ENCODE measurements around the gene FAM186B. TPM values are rescaled to one million over a fixed set of nuclear protein-coding genes. Genes with fewer than 3 reads are reported as not detected.

Gene FAM186B
- total and polyA plus RNA-seq, 12 donors: 0.04 to 1.5 (median 0.66) TPM

DNA sequence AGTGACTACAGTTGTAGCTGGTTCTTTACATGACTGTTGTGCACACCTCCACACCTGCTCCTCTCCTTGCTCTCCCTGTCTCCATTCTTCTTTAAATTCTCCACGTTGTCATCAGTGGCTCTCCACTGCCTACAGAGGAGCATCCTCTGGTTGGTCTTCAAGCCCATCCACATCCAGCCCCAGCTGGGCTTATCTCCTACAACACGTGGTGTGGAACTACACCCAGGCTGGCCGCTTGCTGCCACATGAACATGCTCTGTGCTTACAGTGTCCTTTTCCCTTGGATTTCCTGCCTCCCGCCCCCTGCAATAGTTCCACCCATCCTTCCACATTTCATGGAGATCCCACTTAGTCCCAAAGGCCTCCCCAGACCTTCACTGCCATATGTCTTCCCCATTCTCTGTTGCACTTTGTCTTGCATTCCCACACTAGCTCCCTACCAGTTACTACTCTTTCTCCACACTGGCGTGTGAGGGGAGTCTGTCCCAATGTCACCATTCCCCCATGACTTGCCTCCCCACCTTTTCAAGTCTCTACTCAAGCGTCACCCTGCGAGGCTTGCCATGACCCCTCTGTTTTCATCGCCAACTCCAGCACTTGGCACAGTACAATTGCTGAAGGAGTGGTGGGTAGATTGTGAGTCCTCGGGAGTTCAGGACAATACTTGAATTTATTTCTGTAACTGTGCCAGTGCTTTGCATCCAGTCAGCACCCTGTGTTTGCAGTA is 27.7 kb downstream of the FAM186B start:
- peaks cover 2 to 25% (median 19%) of the 10 kb centered on the region in 9 donors for H3K4me1 ChIP-seq
- intact Hi-C loops (cut with DNase I): loop anchor here in 1 of 10 donors (5.0 kb wide), 1 partner anchor 215 kb away; no protein-coding TSS in a partner anchor
- peak overlapping the region in 1 of 10 donors; percentile 15 for H3K27ac ChIP-seq
- ATAC-seq (no peak), DNase-seq (no peak)
- no peak overlapping the region for H3K4me3 ChIP-seq
- H3K9me3 ChIP-seq: no peaks in the 10 kb centered on the region
- H3K27me3 ChIP-seq: no peaks in the 10 kb centered on the region
- WGBS, 2 donors: 51 to 62% methylated on average over 9 of the region's 9 CpGs
- TF ChIP-seq, protein P1, sequence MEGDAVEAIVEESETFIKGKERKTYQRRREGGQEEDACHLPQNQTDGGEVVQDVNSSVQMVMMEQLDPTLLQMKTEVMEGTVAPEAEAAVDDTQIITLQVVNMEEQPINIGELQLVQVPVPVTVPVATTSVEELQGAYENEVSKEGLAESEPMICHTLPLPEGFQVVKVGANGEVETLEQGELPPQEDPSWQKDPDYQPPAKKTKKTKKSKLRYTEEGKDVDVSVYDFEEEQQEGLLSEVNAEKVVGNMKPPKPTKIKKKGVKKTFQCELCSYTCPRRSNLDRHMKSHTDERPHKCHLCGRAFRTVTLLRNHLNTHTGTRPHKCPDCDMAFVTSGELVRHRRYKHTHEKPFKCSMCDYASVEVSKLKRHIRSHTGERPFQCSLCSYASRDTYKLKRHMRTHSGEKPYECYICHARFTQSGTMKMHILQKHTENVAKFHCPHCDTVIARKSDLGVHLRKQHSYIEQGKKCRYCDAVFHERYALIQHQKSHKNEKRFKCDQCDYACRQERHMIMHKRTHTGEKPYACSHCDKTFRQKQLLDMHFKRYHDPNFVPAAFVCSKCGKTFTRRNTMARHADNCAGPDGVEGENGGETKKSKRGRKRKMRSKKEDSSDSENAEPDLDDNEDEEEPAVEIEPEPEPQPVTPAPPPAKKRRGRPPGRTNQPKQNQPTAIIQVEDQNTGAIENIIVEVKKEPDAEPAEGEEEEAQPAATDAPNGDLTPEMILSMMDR (IDR thresholded peaks at IDR 0.05): no peak
- peaks cover 0 to 39% (median 6%) of the 10 kb centered on the region in 9 donors for H3K36me3 ChIP-seq

DNA sequence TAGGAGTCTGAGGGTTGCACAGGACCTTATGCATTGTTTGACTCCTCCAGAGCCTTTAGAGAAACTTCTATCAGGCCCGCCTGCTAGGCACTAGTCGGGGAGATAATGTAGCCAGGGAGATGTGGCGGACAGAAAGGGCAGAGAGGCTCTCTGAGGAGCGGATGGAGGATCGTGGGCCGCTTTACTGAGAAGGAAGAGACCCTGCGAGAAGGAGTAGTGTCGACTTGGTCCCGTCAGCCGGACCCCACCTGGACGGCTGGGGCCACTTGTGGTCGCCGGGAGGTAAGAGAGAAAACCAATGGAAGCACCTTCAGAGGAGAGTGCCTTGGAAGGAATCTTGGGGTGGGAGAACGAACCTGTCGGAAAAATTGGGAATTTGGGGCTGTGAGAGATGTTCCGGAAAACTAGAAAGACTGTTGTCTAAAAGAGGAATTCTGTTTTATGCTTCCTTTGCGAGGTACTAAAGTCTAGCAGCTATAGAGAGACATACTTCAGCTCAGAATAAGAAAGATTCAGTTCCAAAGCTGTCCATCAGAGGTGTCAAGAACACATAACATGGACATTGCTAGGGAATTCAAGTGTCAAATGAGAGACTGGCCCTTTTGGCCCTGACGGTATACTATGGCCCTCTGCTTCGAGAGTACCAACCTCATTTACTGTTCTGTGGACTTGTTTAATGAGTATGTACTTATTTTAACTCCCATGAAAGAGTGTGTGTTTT is 36.8 kb downstream of the FAM186B start:
- WGBS, 2 donors: 1 to 2% methylated on average over 19 of the region's 19 CpGs
- Histone ChIP-seq H3K9me3 (no peaks in the 10 kb centered on the region), H3K27ac (peak overlapping the region; percentile 65 to 98 (median 94)), H3K4me1 (peaks cover 15 to 67% (median 46%) of the 10 kb centered on the region in 9 donors), H3K4me3 (peak overlapping the region; percentile 61 to 97 (median 86)), H3K27me3 (no peaks in the 10 kb centered on the region), H3K36me3 (peaks cover 0 to 35% (median 13%) of the 10 kb centered on the region in 9 donors)
- intact Hi-C loops (cut with DNase I): loop anchor here in 1 of 10 donors (5.0 kb wide), 1 partner anchor 506 kb away; the partner anchor contains the start of gene KMT2D
- ATAC-seq: peak in 1 of 8 donors; percentile 22
- TF ChIP-seq, protein P1 (IDR thresholded peaks at IDR 0.05): no peak
- DNase-seq: no peak

DNA sequence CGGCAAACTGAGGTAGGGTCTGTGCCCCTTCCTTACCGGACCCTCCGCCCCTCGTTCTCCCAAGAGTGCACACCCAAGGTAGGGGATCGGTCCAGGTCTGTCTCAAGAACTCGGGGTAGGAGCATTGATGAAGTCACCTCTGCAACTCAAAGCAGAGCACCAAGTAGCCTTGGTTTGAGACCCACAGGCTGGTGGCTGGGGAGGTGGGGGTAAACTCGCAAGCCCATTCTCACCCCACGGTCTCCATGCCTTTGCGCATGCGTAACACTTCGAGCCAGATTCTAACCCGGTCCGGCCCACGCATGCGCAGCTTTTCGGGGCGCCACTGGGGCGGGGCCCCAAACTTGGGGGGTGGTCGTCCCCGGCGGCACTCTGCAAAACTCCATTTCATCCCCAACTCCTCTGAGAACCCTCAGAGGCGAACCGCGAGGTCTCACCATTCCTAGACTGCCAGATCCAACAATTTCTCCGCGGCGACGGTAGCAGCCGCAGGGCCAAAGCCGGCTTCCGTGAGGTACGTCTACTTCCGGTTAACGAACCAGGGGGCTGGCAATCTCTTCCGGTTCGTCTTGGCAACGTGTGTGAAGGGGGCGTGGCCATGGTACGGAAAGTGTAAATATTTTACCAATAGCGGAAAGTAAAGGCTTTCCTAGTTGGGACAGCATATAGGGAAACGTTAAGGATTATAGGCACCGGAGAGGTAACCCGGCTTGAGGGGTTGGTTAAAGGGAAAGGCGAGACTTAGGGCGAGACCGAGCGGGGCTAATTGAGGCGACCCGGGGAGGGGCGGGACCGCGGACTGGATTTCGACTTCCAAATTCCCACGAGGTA is 37.6 kb downstream of the FAM186B start, which contains the start of gene MCRS1:
Gene MCRS1, minus strand, starts transcription at position 532 of the 831 bp plus-strand sequence. CDS start 1,411 bp downstream, outside the sequence.
- ATAC-seq (peak; percentile 68 to 93 (median 90)), DNase-seq (peak; percentile 86 to 90)
- Histone ChIP-seq H3K27me3 (no peaks in the 10 kb centered on the region), H3K4me3 (peak within 1 kb of the TSS; percentile 61 to 97 (median 86)), H3K9me3 (no peaks in the 10 kb centered on the region), H3K4me1 (peaks cover 15 to 67% (median 46%) of the 10 kb centered on the region in 9 donors), H3K27ac (peak within 1 kb of the TSS; percentile 65 to 98 (median 94)), H3K36me3 (peaks cover 0 to 35% (median 21%) of the 10 kb centered on the region in 9 donors)
- 1% methylated on average over 54 of the region's 54 CpGs for WGBS, 2 donors
- TF ChIP-seq, protein P1 (IDR thresholded peaks at IDR 0.05): no peak
- intact Hi-C loops (cut with DNase I): loop anchor here in 1 of 10 donors (5.0 kb wide), 1 partner anchor 506 kb away; the partner anchor contains the start of gene KMT2D

Data from heart right ventricle (tissue), 16 donors.